OCI-LY3 (cell line): ENCODE measurements around the gene LSR.

Experiments used
- EZH2phosphoT487 ChIP-seq: fragments of 200-600 bp; shearing (Covaris generic); IDR thresholded peaks from 2 replicates; pipeline ENCODE4 v1.6.1; 2018; ENCODE audit warnings: antibody characterized with exemption, mixed run types, low read depth
- TF ChIP-seq, protein P1 (sequence below): fragments of 200-600, 300-600 bp; sonication (generic); IDR thresholded peaks from 2 replicates; pipeline ENCODE4 v1.5.1; 2014; ENCODE audit warnings: antibody characterized with exemption, low read length, low read depth

DNA sequence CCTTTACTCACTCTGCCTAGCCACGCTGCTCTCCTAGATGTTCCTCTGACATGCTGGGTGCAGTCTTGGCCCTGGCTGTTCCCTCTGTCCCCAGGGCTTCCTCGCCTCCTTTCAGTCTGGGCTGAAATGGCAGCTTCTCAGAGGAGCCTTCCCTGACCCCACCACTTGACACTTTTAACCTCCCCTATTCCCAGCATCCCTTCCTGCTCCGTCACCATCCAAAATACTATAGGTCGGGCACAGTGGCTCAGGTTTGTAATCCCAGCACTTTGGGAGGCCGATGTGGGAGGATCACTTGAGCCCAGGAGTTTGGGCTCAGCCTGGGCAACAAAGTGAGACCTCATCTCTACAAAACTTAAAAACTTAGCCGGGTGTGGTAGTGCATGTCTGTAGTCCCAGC is 22.9 kb upstream of the LSR start:
- TF ChIP-seq, protein P1, sequence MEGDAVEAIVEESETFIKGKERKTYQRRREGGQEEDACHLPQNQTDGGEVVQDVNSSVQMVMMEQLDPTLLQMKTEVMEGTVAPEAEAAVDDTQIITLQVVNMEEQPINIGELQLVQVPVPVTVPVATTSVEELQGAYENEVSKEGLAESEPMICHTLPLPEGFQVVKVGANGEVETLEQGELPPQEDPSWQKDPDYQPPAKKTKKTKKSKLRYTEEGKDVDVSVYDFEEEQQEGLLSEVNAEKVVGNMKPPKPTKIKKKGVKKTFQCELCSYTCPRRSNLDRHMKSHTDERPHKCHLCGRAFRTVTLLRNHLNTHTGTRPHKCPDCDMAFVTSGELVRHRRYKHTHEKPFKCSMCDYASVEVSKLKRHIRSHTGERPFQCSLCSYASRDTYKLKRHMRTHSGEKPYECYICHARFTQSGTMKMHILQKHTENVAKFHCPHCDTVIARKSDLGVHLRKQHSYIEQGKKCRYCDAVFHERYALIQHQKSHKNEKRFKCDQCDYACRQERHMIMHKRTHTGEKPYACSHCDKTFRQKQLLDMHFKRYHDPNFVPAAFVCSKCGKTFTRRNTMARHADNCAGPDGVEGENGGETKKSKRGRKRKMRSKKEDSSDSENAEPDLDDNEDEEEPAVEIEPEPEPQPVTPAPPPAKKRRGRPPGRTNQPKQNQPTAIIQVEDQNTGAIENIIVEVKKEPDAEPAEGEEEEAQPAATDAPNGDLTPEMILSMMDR = no peak
- no peak for TF ChIP-seq EZH2phosphoT487
